ENCODE measurements around the gene PHTF1. TPM values are rescaled to one million over a fixed set of nuclear protein-coding genes. Genes with fewer than 3 reads are reported as not detected.
"Not testable (repeated sequence)": the region's sequence is repeated elsewhere in the genome, so short reads cannot be mapped to it uniquely, and the experiment has no call there.

PHTF1 gene
- polyA plus RNA-seq, 3 donors = 22.8 to 27.1 (median 24.0) TPM

- DNase-seq (ENCODE audit: extremely low read depth in 1 of 11, low read depth in 9 of 11, low spot score in 4 of 11) = peak in 1 of 11 donors; percentile 3
Measured at GRCh38 chr1:113783254-113784103, 24.2 kb upstream of the PHTF1 start.

DNA sequence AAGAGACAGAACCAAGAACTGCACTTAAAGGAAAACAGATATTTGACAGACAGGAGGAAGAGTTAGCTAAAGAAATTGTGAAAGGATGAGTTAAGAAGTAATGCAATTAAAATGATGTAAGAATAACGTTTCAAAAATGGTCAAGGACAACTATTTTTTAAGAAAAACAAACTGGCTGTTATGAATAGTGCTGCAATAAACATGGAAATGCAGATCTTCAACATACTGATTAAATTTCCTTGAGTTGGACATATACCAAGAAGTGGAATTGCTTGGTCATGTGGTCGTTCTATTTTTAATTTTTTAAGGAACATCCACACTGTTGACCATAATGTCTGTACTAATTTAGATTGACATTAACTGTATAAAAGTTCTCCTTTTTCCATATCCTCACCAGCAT lies 23.1 kb upstream of the PHTF1 start:
- no peak for DNase-seq (ENCODE audit: extremely low read depth in 1 of 11, low read depth in 9 of 11, low spot score in 4 of 11)

DNA sequence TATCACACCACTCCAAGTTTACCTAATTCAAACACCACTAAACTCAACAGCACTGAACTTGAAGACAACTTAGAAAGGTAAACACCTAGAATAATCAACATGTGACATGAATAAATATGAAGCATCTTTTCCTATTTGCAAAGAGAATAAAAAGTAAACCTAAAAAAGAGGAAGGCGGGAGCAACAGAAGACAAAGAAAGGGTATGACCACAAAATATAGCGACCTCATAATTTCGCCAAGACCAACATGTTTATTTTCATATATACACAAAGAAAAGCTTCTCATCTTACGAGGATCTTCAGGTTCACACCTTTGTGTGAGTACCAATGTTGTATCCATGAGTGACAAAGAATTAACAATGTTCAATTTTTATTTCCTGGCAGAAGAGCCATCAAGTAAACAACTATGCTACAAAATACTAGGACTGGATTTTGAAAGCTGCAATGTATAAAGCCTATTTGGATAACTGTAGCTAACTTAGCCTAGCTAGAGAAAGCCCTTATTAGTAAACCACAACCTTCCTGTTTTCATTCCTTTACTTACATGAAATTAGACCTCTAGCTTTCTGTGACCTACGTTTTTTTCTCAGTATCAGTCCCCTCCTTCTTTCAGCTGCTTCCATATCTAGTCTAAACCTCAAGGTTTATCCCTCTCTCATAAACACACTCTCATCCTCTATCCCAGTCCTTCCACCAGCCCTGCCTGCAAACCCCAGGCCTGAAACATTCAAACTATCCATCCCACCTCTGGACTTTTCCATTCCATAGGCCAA lies 21.3 kb upstream of the PHTF1 start:
- no peak for DNase-seq (ENCODE audit: extremely low read depth in 1 of 11, low read depth in 9 of 11, low spot score in 4 of 11)

DNA sequence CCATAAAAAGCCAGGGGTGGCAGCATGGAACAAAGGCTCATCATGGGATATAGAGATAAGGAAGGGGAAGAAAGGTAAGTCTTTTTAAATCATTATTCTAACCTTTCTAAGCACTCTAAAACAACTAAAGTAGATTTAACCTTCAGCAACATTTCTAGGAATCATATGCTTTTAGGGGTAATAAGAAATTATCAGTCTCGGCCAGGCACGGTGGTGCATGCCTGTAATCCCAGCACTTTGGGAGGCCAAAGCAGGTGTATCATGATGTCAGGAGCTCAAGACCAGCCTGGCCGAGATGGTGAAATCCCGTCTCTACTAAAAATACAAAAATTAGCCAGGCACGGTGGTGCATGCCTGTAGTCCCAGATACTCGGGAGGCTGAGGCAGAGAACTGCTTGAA lies 20.3 kb upstream of the PHTF1 start:
- no peak for DNase-seq (ENCODE audit: extremely low read depth in 1 of 11, low read depth in 9 of 11, low spot score in 4 of 11)

GRCh38 chr1:113777561-113777960 lies 18.3 kb upstream of the PHTF1 start:
- no peak for DNase-seq (ENCODE audit: extremely low read depth in 1 of 11, low read depth in 9 of 11, low spot score in 4 of 11)

DNA sequence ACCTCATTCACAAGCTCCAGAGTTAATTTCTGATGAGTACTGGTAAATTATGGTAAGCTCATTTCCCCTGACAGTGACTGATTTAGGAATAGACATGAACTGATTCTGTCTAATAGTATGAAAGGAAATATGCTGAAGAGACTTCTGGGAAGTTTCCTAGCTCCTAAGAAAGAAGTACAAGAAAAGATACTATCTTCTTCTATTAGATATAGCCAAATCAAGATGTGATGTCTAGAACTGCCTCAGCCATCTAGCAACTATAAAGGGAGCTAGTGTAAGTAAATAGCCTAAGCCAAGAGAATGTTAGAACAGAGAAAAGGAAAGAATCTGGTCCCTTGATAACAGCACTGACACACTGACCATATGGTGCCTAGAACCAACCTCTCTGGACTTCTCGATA lies 10.7 kb upstream of the PHTF1 start:
- no peak for DNase-seq (ENCODE audit: extremely low read depth in 1 of 11, low read depth in 9 of 11, low spot score in 4 of 11)

DNA sequence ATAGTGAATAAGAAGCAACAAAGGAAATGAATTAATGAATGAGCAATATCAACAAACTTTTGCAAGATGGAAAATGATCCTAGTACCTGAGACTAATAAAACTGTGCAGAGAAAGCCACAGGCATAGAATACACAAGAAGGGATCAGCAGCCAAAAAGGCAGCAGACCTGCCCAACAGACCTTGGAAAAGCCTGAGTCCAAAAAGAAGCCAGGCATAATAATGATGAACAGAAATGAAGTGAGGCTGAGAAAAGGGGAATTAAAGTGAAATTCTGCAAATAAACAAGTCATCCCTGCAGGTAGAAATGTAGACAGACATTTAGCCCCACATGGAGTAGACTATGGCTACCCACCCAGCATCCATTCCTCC lies 10.3 kb upstream of the PHTF1 start:
- no peak for DNase-seq (ENCODE audit: extremely low read depth in 1 of 11, low read depth in 9 of 11, low spot score in 4 of 11)

DNA sequence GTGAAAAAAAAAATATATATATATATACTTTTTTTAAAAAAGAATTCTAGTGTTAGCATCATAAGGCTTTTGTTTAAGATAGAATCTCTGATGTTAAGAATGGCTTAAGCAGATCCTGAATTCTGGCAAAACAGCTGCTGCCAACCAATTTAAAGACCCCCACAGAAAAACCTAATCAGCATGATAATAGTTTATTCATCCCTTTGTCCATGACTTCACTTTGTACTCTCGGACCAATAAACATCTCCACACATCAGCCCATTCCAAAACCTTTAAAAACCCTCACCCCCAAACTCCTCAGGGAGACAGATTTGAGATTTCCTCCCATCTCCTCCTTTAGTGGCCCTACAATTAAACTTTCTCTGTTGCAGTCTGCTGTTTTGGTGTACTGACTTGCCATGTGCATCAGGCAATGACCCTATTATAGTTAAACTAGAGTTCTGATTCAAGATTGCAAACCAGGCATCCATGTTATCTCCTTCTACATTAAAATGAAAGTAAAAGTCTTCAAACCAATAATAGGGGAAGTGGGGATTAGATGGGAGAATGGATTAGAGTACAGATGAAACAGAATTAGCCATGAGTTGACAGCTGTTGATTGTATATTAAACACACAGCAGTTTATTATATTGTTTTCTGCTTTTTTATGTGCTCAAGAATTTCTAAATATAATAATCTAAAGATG lies 9.8 kb upstream of the PHTF1 start:
- DNase-seq (ENCODE audit: extremely low read depth in 1 of 11, low read depth in 9 of 11, low spot score in 4 of 11) = no peak

DNA sequence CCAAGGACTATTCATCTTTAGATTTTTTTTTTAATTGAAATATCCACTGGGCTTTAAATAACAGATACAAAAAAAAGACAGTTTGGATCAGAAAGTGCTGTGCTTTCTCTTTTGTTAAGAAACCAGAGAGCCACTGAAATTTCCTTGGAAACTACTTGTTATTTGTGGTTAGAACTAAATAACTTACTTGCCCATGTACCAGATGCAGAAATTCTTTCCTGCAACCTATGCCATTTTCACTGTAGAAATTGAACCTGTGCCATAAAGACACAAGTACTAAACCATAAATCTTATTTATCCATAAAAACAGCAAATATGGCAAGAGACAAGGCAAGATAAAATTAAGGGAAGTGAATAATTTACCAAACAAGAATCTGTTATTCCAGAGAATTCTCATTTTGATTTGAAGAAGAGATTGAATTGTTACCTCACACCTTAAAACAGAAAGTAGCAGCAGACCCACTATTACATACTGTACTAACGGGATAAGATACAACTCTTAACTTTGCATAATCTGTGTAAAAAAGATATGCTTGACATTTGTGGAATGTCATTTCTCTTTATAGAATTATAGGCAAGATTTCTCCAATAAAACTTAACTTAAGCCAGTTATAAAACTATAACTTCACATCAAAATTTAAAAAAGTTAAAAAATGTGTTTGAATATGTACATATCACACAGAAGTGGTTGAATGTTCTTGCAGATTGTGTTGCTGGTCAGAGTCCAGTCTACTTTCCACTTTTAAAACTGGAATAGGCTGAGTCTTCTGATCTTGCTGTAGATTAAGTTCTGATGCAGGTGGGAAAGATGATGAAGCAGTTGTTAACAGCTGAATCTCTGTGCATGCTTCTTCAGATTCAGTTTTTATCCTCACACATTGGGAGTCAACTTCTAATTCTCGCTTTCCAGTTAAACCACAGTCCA lies 6.3 kb upstream of the PHTF1 start:
- no peak for DNase-seq (ENCODE audit: extremely low read depth in 1 of 11, low read depth in 9 of 11, low spot score in 4 of 11)

DNA sequence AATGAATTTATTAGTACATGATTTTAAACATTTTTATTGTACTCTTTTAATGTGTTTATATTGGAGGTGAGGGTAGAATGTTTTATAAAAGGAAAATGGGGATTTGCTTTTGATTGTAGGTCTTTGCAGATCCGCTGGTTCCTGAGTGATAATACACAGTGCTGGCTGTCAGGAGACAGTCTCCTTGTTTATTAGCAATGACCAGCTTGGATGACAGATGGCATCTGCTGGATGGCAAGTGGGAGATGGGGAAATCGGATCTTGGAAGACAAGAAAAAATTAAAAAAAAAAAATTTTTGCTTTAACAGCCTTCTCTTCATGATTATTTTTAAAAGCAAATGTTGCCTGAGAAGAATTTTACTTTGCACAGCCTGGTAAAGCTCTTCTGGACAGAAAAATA lies 4.4 kb upstream of the PHTF1 start:
- no peak for DNase-seq (ENCODE audit: extremely low read depth in 1 of 11, low read depth in 9 of 11, low spot score in 4 of 11)

DNA sequence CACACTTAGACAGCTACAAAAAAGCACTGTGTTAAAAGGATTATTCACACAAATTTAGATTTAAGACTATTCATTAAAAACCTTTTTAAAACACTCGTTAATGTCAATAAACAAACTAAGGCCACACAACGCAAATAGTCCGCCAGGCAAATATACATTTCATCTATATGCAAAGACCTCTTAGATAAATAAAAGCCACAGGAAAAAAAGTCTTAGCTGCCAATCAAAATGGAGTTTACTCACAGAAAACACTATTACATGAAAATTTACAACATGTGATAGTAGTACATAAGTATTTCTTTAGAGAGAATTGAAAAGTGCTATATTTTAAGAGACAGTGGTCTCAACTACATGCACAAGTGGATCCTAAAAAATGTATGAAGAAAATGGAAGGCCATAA lies 2.7 kb upstream of the PHTF1 start:
- DNase-seq (ENCODE audit: extremely low read depth in 1 of 11, low read depth in 9 of 11, low spot score in 4 of 11) = no peak

- peak in 1 of 11 donors; percentile 5 for DNase-seq (ENCODE audit: extremely low read depth in 1 of 11, low read depth in 9 of 11, low spot score in 4 of 11)
Measured at GRCh38 chr1:113760102-113761080, 1.1 kb upstream of the PHTF1 start.

DNA sequence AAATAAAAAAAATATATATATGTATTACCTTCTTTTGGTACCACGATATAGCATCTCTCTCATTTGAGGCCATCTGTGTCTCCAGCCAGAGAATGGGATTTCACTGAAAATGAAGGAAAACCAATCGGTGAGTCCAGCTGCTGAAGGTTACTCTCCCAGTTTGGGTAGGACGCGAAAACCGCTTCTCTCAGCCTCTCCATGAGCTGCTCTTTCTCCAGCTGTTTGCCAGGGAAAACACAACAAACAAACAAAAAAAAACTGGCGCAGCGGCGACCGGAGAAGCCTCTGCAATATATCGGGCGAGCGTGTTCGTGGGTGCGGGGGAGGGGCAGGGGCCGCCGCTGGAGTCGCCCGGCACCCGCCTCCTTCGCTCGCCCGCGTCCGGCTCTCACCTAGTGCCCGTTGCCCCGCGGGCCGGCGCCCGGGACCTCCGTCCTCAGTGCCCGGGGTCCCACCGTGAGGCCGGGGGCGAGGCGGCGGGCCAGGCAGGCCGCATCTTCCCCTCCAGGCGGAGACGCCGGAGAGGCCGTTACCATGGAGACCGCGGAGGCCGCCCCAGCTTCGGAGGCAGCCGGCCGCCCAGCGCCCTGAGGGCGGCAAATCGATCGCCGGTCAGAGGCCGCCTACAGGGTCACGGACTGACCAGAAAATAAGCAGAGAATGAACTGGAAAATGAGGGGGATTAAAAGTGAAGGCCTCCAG lies 504 bp downstream of the PHTF1 start:
- DNase-seq (ENCODE audit: extremely low read depth in 1 of 11, low read depth in 9 of 11, low spot score in 4 of 11) = peak in 9 of 11 donors; percentile 20 to 52 (median 37)

GRCh38 chr1:113756461-113756860 lies 2.8 kb downstream of the PHTF1 start:
- no peak for DNase-seq (ENCODE audit: extremely low read depth in 1 of 11, low read depth in 9 of 11, low spot score in 4 of 11)

GRCh38 chr1:113753333-113753732 lies 6.0 kb downstream of the PHTF1 start:
- DNase-seq (ENCODE audit: extremely low read depth in 1 of 11, low read depth in 9 of 11, low spot score in 4 of 11) = not testable (repeated sequence)

DNA sequence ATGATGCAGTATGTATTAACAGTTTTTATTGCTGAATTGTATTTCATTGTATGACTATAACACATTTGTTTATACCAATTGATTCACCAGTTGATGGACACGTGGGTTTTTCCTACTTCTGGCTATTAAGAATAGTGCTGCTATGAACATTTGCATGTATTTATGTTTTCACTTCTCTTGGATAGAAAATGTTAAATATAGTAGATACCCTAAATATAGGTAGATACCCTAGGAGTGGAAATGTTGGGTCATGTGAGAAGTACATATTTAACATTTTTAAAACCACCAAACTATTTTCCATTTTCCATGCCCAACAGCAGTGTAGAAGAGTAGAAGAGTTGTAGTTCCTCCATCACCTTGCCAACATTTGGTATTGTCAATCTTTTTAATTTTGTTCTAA lies 7.8 kb downstream of the PHTF1 start:
- no peak for DNase-seq (ENCODE audit: extremely low read depth in 1 of 11, low read depth in 9 of 11, low spot score in 4 of 11)

- DNase-seq (ENCODE audit: extremely low read depth in 1 of 11, low read depth in 9 of 11, low spot score in 4 of 11) = no peak
Measured at GRCh38 chr1:113751114-113751513, 8.2 kb downstream of the PHTF1 start.

All from renal cortex interstitium (tissue), 11 donors.